Neural cell (in vitro differentiated cells): ENCODE data around the gene CNTF.

Experiments
- CTCF ChIP-seq: fragments of 450-650 bp; IDR thresholded peaks from 2 replicates; pipeline ENCODE4 v1.5.1; 2014; ENCODE audit warnings: antibody characterized with exemption, mild to moderate bottlenecking, moderate library complexity; ENCODE audit not compliant: poor library complexity, severe bottlenecking
- EP300 ChIP-seq: fragments of 450-650 bp; conservative IDR thresholded peaks from 2 replicates; pipeline ENCODE4 v1.6.1; 2014; ENCODE audit warnings: antibody characterized with exemption, mild to moderate bottlenecking, moderate library complexity; ENCODE audit not compliant: poor library complexity, severe bottlenecking
- EZH2 ChIP-seq: fragments of 200-600, 300-800 bp; shearing (Covaris generic), sonication (generic); IDR thresholded peaks from 2 replicates; pipeline ENCODE4 v1.6.1; 2014; ENCODE audit warnings: antibody characterized with exemption, low read length, borderline replicate concordance, mild to moderate bottlenecking; ENCODE audit not compliant: insufficient read depth, poor library complexity, severe bottlenecking
- MXI1 ChIP-seq: fragments of 450-650 bp; conservative IDR thresholded peaks from 2 replicates; pipeline ENCODE4 v1.6.1; 2014; ENCODE audit warnings: antibody characterized with exemption, mild to moderate bottlenecking; ENCODE audit not compliant: poor library complexity, severe bottlenecking
- POLR2AphosphoS5 ChIP-seq: IDR thresholded peaks from 2 replicates; pipeline ENCODE4 v1.6.1; 2012
- REST ChIP-seq: IDR thresholded peaks from 2 replicates; pipeline ENCODE4 v1.6.1; 2012; ENCODE audit warnings: borderline replicate concordance
- SMC3 ChIP-seq: fragments of 450-650 bp; conservative IDR thresholded peaks from 2 replicates; pipeline ENCODE4 v1.6.1; 2014; ENCODE audit warnings: antibody characterized with exemption, mild to moderate bottlenecking, moderate library complexity; ENCODE audit not compliant: poor library complexity
- TAF1 ChIP-seq: IDR thresholded peaks from 2 replicates; pipeline ENCODE4 v1.6.1; 2012; ENCODE audit warnings: low read depth

DNA sequence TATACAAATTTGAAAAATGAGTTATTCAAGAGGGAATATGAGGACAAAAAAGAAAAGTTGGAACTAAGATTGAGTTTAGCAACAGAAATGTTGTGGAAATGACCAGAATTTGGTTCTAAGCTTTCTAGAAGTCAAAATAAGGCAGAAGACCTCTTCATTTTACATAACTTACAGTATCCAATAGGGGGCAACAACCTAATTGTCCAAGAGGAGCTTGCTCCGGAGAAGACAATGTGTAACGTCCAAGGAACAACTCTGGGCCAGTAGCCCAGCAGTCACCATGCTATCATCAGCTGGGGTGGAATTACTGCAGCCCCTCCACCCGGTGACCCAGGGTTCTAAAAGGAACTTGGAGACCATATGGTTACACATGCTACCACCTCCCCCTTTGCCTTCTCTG lies 14.1 kb downstream of the CNTF start:
- TF ChIP-seq SMC3 (no peak), CTCF (no peak), EZH2 (no peak), REST (no peak), MXI1 (no peak), POLR2AphosphoS5 (no peak), EP300 (no peak), TAF1 (no peak)
